Adrenal gland (tissue), 12 donors: ENCODE measurements around the gene GATAD2A. TPM values are rescaled to one million over a fixed set of nuclear protein-coding genes. Genes with fewer than 3 reads are reported as not detected.

Experiments
- DNase-seq, 7 donors: peaks; one replicate each; pipeline ENCODE4 v3.0.0-alpha.2; 2019 to 2020
- H3K27ac ChIP-seq, 5 donors: fragments of 200-600 bp; sonication (generic) in 4 of 5; 1 replicate in 3 of 5; 2 replicates in 2 of 5; pipeline versions ENCODE4 v1.5.1 to v1.8.0; 2016 to 2020; ENCODE audit warnings: mild to moderate bottlenecking in 1 of 5
- H3K27me3 ChIP-seq: fragments of 200-600 bp; 2 replicates; pipeline ENCODE4 v1.8.0; 2021
- H3K36me3 ChIP-seq, 2 donors: fragments of 200-600 bp; replicated peaks in 1 of 2; 1 replicate in 1 of 2; 2 replicates in 1 of 2; pipeline versions ENCODE4 v1.5.1 to v1.8.0; 2018 to 2022
- H3K4me1 ChIP-seq, 2 donors: fragments of 200-600 bp; replicated peaks in 1 of 2; 1 replicate in 1 of 2; 2 replicates in 1 of 2; pipeline versions ENCODE4 v1.5.1 to v1.8.0; 2018 to 2021
- H3K4me3 ChIP-seq, 4 donors: fragments of 200-600 bp; sonication (generic) in 3 of 4; one replicate each; pipeline ENCODE4 v1.5.1; 2016 to 2018
- H3K9me3 ChIP-seq, 3 donors: fragments of 200-600 bp; sonication (generic) in 1 of 3; replicated peaks in 1 of 3; 1 replicate in 2 of 3; 2 replicates in 1 of 3; pipeline versions ENCODE4 v1.5.1 to v1.8.0; 2016 to 2021
- POLR2A ChIP-seq, 2 donors: fragments of 450-650 bp; IDR thresholded peaks; one replicate each; pipeline ENCODE4 v1.6.1; 2017; ENCODE audit warnings: antibody characterized with exemption in 2 of 2, mild to moderate bottlenecking in 2 of 2, moderate library complexity in 1 of 2
- WGBS, 4 donors: extraction: QIAGEN DNeasy Blood & Tissue Kit in 2 of 4; methylation state at CpG; one replicate each; pipeline versions ENCODE4 v1.1.5 to v1.1.7; 2013 to 2017; 5-methylcytosine and 5-hydroxymethylcytosine counted together
- intact Hi-C, 2 donors: fragments of 100-400 bp; cut with DNase I; formaldehyde crosslinking; loops; one replicate each; pipeline versions ENCODE4 v1.14.1 to v1.15.0; 2022 to 2023
- polyA plus RNA-seq, 3 donors: library from polyadenylated mRNA; stranded (reverse); fragments of 200-250 nt in 2 of 3; fragments of 350-450 nt in 1 of 3; fragmentation: Illumina TruSeq in 1 of 3; extraction: RNeasy Lipid Tissue Mini Kit (QIAGEN cat#74804) in 1 of 3; gene quantifications; one replicate each; pipeline ENCODE4 v1.2.3, GENCODE V29; 2013 to 2014
- total RNA-seq, 9 donors: library from RNA; depleted of rRNA in 4 of 9; stranded (reverse); fragments of >200 nt in 4 of 9; fragments of 120-200 nt in 1 of 9; fragmentation: NEBNext Ultra II Directional in 1 of 9; extraction: Animal tissue kit (Norgen Biotek cat#: 25700) in 1 of 9; gene quantifications; one replicate each; pipeline versions ENCODE4 v1.1.0 to v1.2.4, GENCODE V29; 2013 to 2023
- TF ChIP-seq, protein P1 (sequence below), 6 experiments: fragments of 450-650 bp in 4 of 6; fragments of 200-600 bp in 2 of 6; sonication (generic) in 1 of 6; IDR thresholded peaks; 1 replicate in 5 of 6; 2 replicates in 1 of 6; pipeline versions ENCODE4 v1.5.1 to v1.8.0; 2016 to 2021; ENCODE audit warnings: antibody characterized with exemption in 6 of 6, mild to moderate bottlenecking in 2 of 6, moderate library complexity in 1 of 6
- donor health status: healthy with polysubstance abuse.
- donor health status: Bipolar disorder and iron deficiency.
- donor health status: DM: yes; HTN: yes; CAD: no.
- donor health status: DM: no; HTN: no; CAD: no.
- donor health status: DM: no; HTN: no; CAD: no.
- donor health status: DM: yes; HTN: yes; CAD: no.

Gene GATAD2A
- total and polyA plus RNA-seq, 12 donors, result 17.0 to 125 (median 61.9) TPM

DNA sequence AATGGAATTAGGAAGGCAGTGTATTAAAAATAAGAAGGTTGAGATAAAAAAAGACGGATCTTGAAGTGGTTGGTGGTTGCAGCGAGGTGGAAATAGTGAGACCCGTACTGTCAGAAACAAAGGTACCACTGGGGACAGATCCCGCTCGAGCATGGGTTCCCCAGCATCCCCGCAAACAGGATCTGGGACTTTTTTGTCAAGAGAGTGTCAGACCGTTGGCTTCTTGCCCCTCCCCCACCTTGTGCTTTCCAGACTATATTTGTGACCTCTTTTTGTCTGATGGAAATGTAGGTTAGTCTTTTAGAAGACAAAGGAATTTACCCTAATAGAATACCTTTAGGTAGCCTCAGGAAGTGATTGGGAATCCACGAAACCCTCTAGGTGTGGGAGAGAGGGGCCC lies 4.2 kb downstream of the GATAD2A start:
- Histone ChIP-seq H3K36me3 (no peaks in the 10 kb centered on the region), H3K27ac (no peak overlapping the region), H3K27me3 (no peaks in the 10 kb centered on the region), H3K4me3 (no peak overlapping the region), H3K9me3 (no peaks in the 10 kb centered on the region), H3K4me1 (peaks cover 24 to 57% of the 10 kb centered on the region in 2 donors)
- DNase-seq, result no peak
- intact Hi-C loops, result loop anchor here in 1 of 2 donors (5.0 kb wide), 1 partner anchor 78 kb away; no protein-coding TSS in a partner anchor
- WGBS, 4 donors, result 81 to 87% (median 83%) methylated on average over 8 of the region's 8 CpGs
- TF ChIP-seq, protein P1, sequence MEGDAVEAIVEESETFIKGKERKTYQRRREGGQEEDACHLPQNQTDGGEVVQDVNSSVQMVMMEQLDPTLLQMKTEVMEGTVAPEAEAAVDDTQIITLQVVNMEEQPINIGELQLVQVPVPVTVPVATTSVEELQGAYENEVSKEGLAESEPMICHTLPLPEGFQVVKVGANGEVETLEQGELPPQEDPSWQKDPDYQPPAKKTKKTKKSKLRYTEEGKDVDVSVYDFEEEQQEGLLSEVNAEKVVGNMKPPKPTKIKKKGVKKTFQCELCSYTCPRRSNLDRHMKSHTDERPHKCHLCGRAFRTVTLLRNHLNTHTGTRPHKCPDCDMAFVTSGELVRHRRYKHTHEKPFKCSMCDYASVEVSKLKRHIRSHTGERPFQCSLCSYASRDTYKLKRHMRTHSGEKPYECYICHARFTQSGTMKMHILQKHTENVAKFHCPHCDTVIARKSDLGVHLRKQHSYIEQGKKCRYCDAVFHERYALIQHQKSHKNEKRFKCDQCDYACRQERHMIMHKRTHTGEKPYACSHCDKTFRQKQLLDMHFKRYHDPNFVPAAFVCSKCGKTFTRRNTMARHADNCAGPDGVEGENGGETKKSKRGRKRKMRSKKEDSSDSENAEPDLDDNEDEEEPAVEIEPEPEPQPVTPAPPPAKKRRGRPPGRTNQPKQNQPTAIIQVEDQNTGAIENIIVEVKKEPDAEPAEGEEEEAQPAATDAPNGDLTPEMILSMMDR (IDR thresholded peaks at IDR 0.05), result no peak
- TF ChIP-seq POLR2A (IDR thresholded peaks at IDR 0.05), result no peak

DNA sequence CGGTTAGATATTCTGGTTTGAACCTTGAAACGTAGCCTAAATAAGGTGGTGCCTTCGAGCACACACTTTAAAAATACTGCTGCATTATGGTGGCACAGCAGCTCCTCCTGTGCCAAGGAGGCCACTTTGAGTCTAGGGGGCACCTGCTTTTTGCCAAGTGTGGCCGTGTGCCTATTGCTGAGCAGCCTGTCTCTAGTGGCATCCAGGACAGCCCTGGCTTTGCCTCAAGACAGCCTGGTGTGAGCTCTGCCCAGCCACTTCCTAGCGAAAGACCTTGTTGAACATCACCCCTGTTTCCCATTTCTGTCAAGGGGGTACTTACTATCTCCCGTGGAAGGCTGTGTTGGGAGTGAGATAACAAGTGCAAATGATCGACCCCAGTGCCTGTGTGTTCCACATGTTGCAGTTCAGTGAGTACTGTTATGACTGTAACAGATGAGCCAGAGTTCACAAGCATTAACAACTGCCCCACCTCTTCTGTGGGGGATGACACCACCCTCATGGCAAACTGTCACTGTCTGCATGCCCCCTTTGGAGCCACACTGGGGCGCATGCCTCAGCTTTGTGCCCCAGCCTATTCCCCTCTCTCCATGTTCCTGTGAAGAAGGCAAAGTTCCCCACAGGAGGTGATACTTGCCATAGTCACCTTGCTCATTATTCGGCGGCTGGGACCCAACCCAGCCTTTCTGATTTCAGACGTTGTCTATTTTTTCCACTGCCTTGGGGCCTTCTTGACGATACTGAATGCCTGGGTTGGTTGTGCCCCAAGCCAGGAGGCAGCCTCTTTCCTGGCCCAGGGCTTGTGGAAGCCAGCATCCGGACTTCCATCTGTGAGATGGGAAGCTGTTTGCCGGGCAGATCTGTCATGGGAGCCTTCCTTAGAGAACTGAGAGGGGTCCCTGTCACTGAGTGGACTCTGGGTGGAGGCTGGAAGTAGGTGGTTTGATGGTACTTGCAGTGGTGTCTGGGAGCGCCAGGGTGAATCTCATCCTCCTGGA lies 5.4 kb downstream of the GATAD2A start:
- no peaks in the 10 kb centered on the region for H3K36me3 ChIP-seq
- no peaks in the 10 kb centered on the region for H3K27me3 ChIP-seq
- H3K27ac ChIP-seq, result peak overlapping the region in 2 of 5 donors; percentile 32 to 46
- H3K4me3 ChIP-seq, result no peak overlapping the region
- intact Hi-C loops, result no loop called here
- peaks cover 19 to 52% of the 10 kb centered on the region in 2 donors for H3K4me1 ChIP-seq
- TF ChIP-seq, protein P1 (IDR thresholded peaks at IDR 0.05), result no peak
- TF ChIP-seq POLR2A (IDR thresholded peaks at IDR 0.05), result no peak
- WGBS, 4 donors, result 62 to 72% (median 67%) methylated on average over 11 to 15 of the region's 15 CpGs
- no peak for DNase-seq
- H3K9me3 ChIP-seq, result no peaks in the 10 kb centered on the region

DNA sequence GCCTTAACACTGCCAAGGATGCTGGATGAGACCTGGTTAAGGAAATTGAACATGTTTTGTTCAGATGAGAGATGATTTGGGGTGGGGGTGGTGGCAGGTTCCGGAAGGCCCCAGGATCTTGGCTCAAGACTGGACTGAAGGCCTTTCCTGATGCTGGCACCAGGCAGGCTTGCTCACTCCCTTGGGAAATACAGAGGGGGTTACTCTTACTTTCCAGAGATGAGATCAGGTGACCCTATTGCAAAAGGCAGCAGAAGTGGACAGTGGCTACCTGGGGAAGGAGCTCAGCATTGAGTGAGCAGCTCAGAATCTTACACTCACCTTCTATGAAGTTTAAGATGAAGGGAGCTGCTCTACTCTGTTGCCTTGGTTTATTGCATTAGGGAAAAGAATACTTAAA lies 10.8 kb downstream of the GATAD2A start:
- intact Hi-C loops, result no loop called here
- Histone ChIP-seq H3K4me3 (no peak overlapping the region), H3K27ac (no peak overlapping the region), H3K4me1 (peaks cover 10 to 47% of the 10 kb centered on the region in 2 donors), H3K9me3 (no peaks in the 10 kb centered on the region), H3K36me3 (no peaks in the 10 kb centered on the region), H3K27me3 (no peaks in the 10 kb centered on the region)
- peak in 1 of 7 donors; percentile 30 for DNase-seq
- 78 to 85% (median 79%) methylated on average over 1 of the region's 1 CpG for WGBS, 4 donors
- TF ChIP-seq POLR2A (IDR thresholded peaks at IDR 0.05), result no peak
- TF ChIP-seq, protein P1 (IDR thresholded peaks at IDR 0.05), result no peak

DNA sequence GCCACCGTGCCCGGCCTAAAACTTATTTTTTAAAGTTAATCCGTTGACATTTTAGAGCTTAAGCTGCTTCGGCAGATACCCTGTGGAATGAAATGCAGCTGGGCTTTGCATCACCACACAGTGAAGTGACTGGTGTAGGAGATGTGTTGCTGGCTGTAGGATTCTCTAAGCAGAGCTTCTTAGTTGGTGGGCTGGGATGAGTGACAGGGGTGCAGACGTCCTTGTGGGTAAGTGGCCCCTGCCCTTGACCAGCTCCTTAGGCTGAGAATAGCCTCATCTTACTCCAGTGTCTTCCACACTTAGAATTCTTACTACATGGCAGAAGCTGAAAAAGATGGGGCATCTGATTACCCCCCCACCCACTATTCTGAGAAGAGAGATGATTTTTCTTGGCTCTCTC lies 11.6 kb downstream of the GATAD2A start:
- no peaks in the 10 kb centered on the region for H3K36me3 ChIP-seq
- intact Hi-C loops, result no loop called here
- no peak for DNase-seq
- peak overlapping the region in 3 of 5 donors; percentile 66 to 76 (median 69) for H3K27ac ChIP-seq
- TF ChIP-seq POLR2A (IDR thresholded peaks at IDR 0.05), result no peak
- TF ChIP-seq, protein P1 (IDR thresholded peaks at IDR 0.05), result no peak
- H3K9me3 ChIP-seq, result no peaks in the 10 kb centered on the region
- H3K27me3 ChIP-seq, result no peaks in the 10 kb centered on the region
- peaks cover 10 to 42% of the 10 kb centered on the region in 2 donors for H3K4me1 ChIP-seq
- no peak overlapping the region for H3K4me3 ChIP-seq
- 48 to 72% (median 60%) methylated on average over 5 of the region's 5 CpGs for WGBS, 4 donors
